GM23338 (cell line): Measurements from ENCODE around the gene TIMM44. TPM values are rescaled to one million over a fixed set of nuclear protein-coding genes. Genes with fewer than 3 reads are reported as not detected.

Experiments
- ZNF114 ChIP-seq: fragments of 250-450 bp; sonication (Bioruptor Pico); IDR thresholded peaks from 2 replicates; pipeline ENCODE4 v1.5.0; 2020; ENCODE audit warnings: mild to moderate bottlenecking, moderate library complexity
- polyA plus RNA-seq: library from polyadenylated mRNA; unstranded; fragments of >200 nt; fragmentation: Nextera tagmentation; extraction: Ambion mirVana; gene quantifications from 2 replicates; pipeline ENCODE4 v1.2.1, GENCODE V29; 2016
- total RNA-seq: library from RNA; depleted of rRNA; stranded (reverse); fragments of >200 nt; shearing (Covaris generic); gene quantifications from 2 replicates; pipeline ENCODE4 v1.2.3, GENCODE V29; 2014
- TF ChIP-seq, protein P1 (sequence below): fragments of 250-450 bp; sonication (Bioruptor Pico); IDR thresholded peaks from 2 replicates; pipeline ENCODE4 v1.5.0; 2020; ENCODE audit warnings: mild to moderate bottlenecking, moderate library complexity
- TF ChIP-seq, protein P2 (sequence below): IDR thresholded peaks from one replicate; pipeline ENCODE4 v1.6.1; 2018; ENCODE audit warnings: antibody characterized with exemption; ENCODE audit not compliant: unreplicated experiment

Gene TIMM44
- total and polyA plus RNA-seq, 2 experiments from 2014 or later = 125 to 128 TPM

DNA sequence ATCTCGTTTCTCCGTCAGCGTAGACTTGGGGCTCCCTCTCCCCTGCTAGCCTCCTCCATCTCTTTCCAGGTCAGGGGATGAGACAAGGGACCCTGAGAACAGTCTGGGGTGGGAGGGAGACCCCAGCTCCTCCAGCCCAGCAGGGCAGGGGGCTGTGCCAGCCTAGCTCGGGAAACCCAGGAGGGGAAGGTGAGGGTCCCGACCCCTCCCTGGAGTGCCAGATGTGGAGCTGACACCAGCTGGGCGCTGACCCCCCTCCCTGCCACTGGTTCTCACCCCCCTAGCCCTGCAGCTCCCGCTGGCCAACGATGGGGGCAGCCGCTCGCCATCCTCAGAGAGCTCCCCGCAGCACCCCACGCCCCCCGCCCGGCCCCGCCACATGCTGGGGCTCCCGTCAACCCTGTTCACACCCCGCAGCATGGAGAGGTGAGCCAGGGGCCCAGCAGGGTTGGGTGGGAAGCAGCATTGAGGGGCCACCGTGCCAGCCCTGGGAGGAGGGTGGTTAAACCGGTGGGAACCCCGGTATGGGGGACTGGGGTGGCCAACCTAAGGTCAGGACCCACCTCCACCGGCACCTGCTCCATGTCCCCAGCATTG is 33.9 kb downstream of the TIMM44 start (continued):
- TF ChIP-seq, protein P1, sequence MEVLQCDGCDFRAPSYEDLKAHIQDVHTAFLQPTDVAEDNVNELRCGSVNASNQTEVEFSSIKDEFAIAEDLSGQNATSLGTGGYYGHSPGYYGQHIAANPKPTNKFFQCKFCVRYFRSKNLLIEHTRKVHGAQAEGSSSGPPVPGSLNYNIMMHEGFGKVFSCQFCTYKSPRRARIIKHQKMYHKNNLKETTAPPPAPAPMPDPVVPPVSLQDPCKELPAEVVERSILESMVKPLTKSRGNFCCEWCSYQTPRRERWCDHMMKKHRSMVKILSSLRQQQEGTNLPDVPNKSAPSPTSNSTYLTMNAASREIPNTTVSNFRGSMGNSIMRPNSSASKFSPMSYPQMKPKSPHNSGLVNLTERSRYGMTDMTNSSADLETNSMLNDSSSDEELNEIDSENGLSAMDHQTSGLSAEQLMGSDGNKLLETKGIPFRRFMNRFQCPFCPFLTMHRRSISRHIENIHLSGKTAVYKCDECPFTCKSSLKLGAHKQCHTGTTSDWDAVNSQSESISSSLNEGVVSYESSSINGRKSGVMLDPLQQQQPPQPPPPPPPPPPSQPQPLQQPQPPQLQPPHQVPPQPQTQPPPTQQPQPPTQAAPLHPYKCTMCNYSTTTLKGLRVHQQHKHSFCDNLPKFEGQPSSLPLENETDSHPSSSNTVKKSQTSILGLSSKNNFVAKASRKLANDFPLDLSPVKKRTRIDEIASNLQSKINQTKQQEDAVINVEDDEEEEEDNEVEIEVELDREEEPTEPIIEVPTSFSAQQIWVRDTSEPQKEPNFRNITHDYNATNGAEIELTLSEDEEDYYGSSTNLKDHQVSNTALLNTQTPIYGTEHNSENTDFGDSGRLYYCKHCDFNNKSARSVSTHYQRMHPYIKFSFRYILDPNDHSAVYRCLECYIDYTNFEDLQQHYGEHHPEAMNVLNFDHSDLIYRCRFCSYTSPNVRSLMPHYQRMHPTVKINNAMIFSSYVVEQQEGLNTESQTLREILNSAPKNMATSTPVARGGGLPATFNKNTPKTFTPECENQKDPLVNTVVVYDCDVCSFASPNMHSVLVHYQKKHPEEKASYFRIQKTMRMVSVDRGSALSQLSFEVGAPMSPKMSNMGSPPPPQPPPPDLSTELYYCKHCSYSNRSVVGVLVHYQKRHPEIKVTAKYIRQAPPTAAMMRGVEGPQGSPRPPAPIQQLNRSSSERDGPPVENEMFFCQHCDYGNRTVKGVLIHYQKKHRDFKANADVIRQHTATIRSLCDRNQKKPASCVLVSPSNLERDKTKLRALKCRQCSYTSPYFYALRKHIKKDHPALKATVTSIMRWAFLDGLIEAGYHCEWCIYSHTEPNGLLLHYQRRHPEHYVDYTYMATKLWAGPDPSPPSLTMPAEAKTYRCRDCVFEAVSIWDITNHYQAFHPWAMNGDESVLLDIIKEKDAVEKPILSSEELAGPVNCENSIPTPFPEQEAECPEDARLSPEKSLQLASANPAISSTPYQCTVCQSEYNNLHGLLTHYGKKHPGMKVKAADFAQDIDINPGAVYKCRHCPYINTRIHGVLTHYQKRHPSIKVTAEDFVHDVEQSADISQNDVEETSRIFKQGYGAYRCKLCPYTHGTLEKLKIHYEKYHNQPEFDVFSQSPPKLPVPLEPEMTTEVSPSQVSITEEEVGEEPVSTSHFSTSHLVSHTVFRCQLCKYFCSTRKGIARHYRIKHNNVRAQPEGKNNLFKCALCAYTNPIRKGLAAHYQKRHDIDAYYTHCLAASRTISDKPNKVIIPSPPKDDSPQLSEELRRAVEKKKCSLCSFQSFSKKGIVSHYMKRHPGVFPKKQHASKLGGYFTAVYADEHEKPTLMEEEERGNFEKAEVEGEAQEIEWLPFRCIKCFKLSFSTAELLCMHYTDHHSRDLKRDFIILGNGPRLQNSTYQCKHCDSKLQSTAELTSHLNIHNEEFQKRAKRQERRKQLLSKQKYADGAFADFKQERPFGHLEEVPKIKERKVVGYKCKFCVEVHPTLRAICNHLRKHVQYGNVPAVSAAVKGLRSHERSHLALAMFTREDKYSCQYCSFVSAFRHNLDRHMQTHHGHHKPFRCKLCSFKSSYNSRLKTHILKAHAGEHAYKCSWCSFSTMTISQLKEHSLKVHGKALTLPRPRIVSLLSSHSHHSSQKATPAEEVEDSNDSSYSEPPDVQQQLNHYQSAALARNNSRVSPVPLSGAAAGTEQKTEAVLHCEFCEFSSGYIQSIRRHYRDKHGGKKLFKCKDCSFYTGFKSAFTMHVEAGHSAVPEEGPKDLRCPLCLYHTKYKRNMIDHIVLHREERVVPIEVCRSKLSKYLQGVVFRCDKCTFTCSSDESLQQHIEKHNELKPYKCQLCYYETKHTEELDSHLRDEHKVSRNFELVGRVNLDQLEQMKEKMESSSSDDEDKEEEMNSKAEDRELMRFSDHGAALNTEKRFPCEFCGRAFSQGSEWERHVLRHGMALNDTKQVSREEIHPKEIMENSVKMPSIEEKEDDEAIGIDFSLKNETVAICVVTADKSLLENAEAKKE (CRISPR knock-in tag) = no peak
- TF ChIP-seq ZNF114 (CRISPR knock-in tag) = no peak
- TF ChIP-seq, protein P2, sequence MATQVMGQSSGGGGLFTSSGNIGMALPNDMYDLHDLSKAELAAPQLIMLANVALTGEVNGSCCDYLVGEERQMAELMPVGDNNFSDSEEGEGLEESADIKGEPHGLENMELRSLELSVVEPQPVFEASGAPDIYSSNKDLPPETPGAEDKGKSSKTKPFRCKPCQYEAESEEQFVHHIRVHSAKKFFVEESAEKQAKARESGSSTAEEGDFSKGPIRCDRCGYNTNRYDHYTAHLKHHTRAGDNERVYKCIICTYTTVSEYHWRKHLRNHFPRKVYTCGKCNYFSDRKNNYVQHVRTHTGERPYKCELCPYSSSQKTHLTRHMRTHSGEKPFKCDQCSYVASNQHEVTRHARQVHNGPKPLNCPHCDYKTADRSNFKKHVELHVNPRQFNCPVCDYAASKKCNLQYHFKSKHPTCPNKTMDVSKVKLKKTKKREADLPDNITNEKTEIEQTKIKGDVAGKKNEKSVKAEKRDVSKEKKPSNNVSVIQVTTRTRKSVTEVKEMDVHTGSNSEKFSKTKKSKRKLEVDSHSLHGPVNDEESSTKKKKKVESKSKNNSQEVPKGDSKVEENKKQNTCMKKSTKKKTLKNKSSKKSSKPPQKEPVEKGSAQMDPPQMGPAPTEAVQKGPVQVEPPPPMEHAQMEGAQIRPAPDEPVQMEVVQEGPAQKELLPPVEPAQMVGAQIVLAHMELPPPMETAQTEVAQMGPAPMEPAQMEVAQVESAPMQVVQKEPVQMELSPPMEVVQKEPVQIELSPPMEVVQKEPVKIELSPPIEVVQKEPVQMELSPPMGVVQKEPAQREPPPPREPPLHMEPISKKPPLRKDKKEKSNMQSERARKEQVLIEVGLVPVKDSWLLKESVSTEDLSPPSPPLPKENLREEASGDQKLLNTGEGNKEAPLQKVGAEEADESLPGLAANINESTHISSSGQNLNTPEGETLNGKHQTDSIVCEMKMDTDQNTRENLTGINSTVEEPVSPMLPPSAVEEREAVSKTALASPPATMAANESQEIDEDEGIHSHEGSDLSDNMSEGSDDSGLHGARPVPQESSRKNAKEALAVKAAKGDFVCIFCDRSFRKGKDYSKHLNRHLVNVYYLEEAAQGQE = no peak
